Purkinje cell (primary cell): ENCODE measurements around the gene NDUFB8. TPM values are rescaled to one million over a fixed set of nuclear protein-coding genes. Genes with fewer than 3 reads are reported as not detected.

Source experiments
- polyA plus RNA-seq: library from polyadenylated mRNA; unstranded; fragments of >200 nt; fragmentation: Nextera tagmentation; gene quantifications from 2 replicates; pipeline ENCODE4 v1.2.1, GENCODE V29; 2014

Gene NDUFB8
- 586 and 756 TPM in 2 replicates for polyA plus RNA-seq

GRCh38 chr10:100529475-100530298, at the start of gene NDUFB8:
NDUFB8 (minus strand) TSS chr10:100529871; CDS start chr10:100529851, 20 bp downstream.

GRCh38 chr10:100535715-100536353, 6.2 kb upstream of the NDUFB8 start, which contains the start of gene HIF1AN:
HIF1AN (plus strand) TSS chr10:100535943; CDS start chr10:100535959, 16 bp downstream.

GRCh38 chr10:100519311-100520051, 10.2 kb downstream of the NDUFB8 start, which contains the start of gene SEC31B:
SEC31B (minus strand) TSS chr10:100519861; CDS start chr10:100516952, 2,909 bp downstream.

Other genes with a start within 250 kb of the NDUFB8 start
- gene BLOC1S2, start 243.2 kb downstream of the NDUFB8 start, polyA plus RNA-seq = 77.1 and 130 TPM in 2 replicates
- not detected in 2 replicates for gene PKD2L1, start 199.6 kb downstream of the NDUFB8 start, polyA plus RNA-seq
- gene SCD, start 182.6 kb downstream of the NDUFB8 start, polyA plus RNA-seq = 18.9 and 20.9 TPM in 2 replicates
- not detected in 2 replicates for gene WNT8B, start 66.9 kb downstream of the NDUFB8 start, polyA plus RNA-seq
- gene SEC31B, start 10.0 kb downstream of the NDUFB8 start, polyA plus RNA-seq = 1.6 and 3.7 TPM in 2 replicates
- gene HIF1AN, start 6.1 kb upstream of the NDUFB8 start, polyA plus RNA-seq = 2.3 and 3.1 TPM in 2 replicates
- not detected in 2 replicates for gene PAX2, start 215.7 kb upstream of the NDUFB8 start, polyA plus RNA-seq